Endothelial cell of umbilical vein (primary cell): ENCODE data around the gene NEK7.

Experiments used
- CTCF ChIP-seq, 2 donors: IDR thresholded peaks; 1 replicate in 1 of 2; 2 replicates in 1 of 2; pipeline ENCODE4 v1.5.1; 2011; ENCODE audit warnings: low read length in 2 of 2, mild to moderate bottlenecking in 2 of 2, moderate library complexity in 2 of 2, control low read depth in 1 of 2, inconsistent platforms in 1 of 2, low read depth in 1 of 2; ENCODE audit not compliant: insufficient read depth in 1 of 2; ENCODE audit errors: extremely low read depth in 1 of 2
- EZH2 ChIP-seq: IDR thresholded peaks from 2 replicates; pipeline ENCODE4 v1.6.1; 2012; ENCODE audit warnings: borderline replicate concordance, low read depth, mild to moderate bottlenecking, moderate library complexity, low read length, inconsistent platforms; ENCODE audit not compliant: severe bottlenecking
- GATA2 ChIP-seq: IDR thresholded peaks from 2 replicates; pipeline ENCODE4 v1.7.0; 2011; ENCODE audit warnings: low read depth, mild to moderate bottlenecking, moderate library complexity, mixed read lengths, low read length; ENCODE audit not compliant: insufficient read length, insufficient read depth
- JUN ChIP-seq: IDR thresholded peaks from 2 replicates; pipeline ENCODE4 v1.6.1; 2011; ENCODE audit warnings: borderline replicate concordance, low read depth; ENCODE audit not compliant: insufficient read length, insufficient read depth
- MYC ChIP-seq: IDR thresholded peaks from one replicate; pipeline ENCODE4 v1.6.1; 2011; ENCODE audit warnings: mild to moderate bottlenecking, low read depth, low read length
- POLR2A ChIP-seq: IDR thresholded peaks from 2 replicates; pipeline ENCODE4 v1.6.1; 2012; ENCODE audit warnings: low read depth, mild to moderate bottlenecking, control low read depth, low read length
- POLR2AphosphoS5 ChIP-seq: IDR thresholded peaks from 2 replicates; pipeline ENCODE4 v1.6.1; 2012; ENCODE audit warnings: low read depth, mild to moderate bottlenecking, control low read depth, low read length, moderate library complexity; ENCODE audit not compliant: insufficient read depth

GRCh38 chr1:198272492-198272891, 115.7 kb downstream of the NEK7 start:
- TF ChIP-seq JUN (peak; percentile 18), POLR2A (peak; percentile 42), CTCF (IDR thresholded peaks at IDR 0.05; ENCODE audit: extremely low read depth in 1 of 2, insufficient read depth in 1 of 2, low read depth in 1 of 2, low read length in 2 of 2) (no peak), EZH2 (no peak), POLR2AphosphoS5 (no peak), MYC (no peak), GATA2 (peak; percentile 41)
